Sigmoid colon (tissue), 7 donors: ENCODE results near the gene TAX1BP3. TPM values are rescaled to one million over a fixed set of nuclear protein-coding genes. Genes with fewer than 3 reads are reported as not detected.

Source experiments
- DNase-seq: peaks from one replicate; pipeline ENCODE4 v3.0.0-alpha.2; 2019
- H3K27ac ChIP-seq, 4 donors: fragments of 200-600 bp; sonication (generic); one replicate each; pipeline ENCODE4 v1.5.1; 2016 to 2019; ENCODE audit warnings: mild to moderate bottlenecking in 1 of 4
- H3K27me3 ChIP-seq, 3 donors: fragments of 200-600 bp; sonication (generic); one replicate each; pipeline ENCODE4 v1.5.1; 2019; ENCODE audit warnings: mild to moderate bottlenecking in 1 of 3
- H3K36me3 ChIP-seq, 4 donors: fragments of 200-600 bp; sonication (generic); one replicate each; pipeline ENCODE4 v1.5.1; 2016 to 2019
- H3K4me1 ChIP-seq, 4 donors: fragments of 200-600 bp; sonication (generic); one replicate each; pipeline ENCODE4 v1.5.1; 2017 to 2019
- H3K4me3 ChIP-seq, 4 donors: fragments of 200-600 bp; sonication (generic); one replicate each; pipeline ENCODE4 v1.5.1; 2017 to 2019; ENCODE audit warnings: mild to moderate bottlenecking in 2 of 4, moderate library complexity in 1 of 4
- H3K9me3 ChIP-seq, 4 donors: fragments of 200-600 bp in 3 of 4; sonication (generic) in 3 of 4; one replicate each; pipeline versions ENCODE4 v1.5.1 to v1.6.1; 2013 to 2019
- EP300 ChIP-seq, 4 donors: sonication (generic); formaldehyde crosslinking; IDR thresholded peaks; one replicate each; pipeline ENCODE4 v1.6.1; 2017; ENCODE audit warnings: antibody characterized with exemption in 4 of 4
- POLR2A ChIP-seq, 2 donors: fragments of 450-650 bp; IDR thresholded peaks; one replicate each; pipeline ENCODE4 v1.6.1; 2016; ENCODE audit warnings: antibody characterized with exemption in 2 of 2, mild to moderate bottlenecking in 2 of 2, moderate library complexity in 2 of 2
- POLR2AphosphoS5 ChIP-seq, 4 donors: sonication (generic); formaldehyde crosslinking; IDR thresholded peaks; one replicate each; pipeline ENCODE4 v1.6.1; 2017; ENCODE audit warnings: antibody characterized with exemption in 4 of 4
- WGBS, 2 donors: extraction: QIAGEN DNeasy Blood & Tissue Kit; methylation state at CpG; one replicate each; pipeline ENCODE4 v1.1.7; 2013; 5-methylcytosine and 5-hydroxymethylcytosine counted together
- intact Hi-C: fragments of 100-400 bp; cut with DNase I; formaldehyde crosslinking; loops from one replicate; pipeline ENCODE4 v1.15.1; 2023
- polyA plus RNA-seq, 3 donors: library from polyadenylated mRNA; stranded (reverse); fragments of 200-250 nt; gene quantifications; one replicate each; pipeline ENCODE4 v1.2.3, GENCODE V29; 2013
- total RNA-seq, 4 donors: library from RNA; depleted of rRNA; stranded (reverse); fragments of >200 nt; gene quantifications; one replicate each; pipeline ENCODE4 v1.1.0, GENCODE V29; 2016
- TF ChIP-seq, protein P1 (sequence below), 4 experiments: fragments of 450-650 bp in 3 of 4; fragments of 200-600 bp in 1 of 4; IDR thresholded peaks; one replicate each; pipeline ENCODE4 v1.5.1; 2016 to 2019; ENCODE audit warnings: antibody characterized with exemption in 4 of 4, mild to moderate bottlenecking in 3 of 4, moderate library complexity in 2 of 4
- donor health status: healthy with polysubstance abuse.
- donor health status: Bipolar disorder and iron deficiency.
- donor health status: healthy.

The TAX1BP3 gene
- total and polyA plus RNA-seq, 7 donors = 58.1 to 363 (median 92.0) TPM

DNA sequence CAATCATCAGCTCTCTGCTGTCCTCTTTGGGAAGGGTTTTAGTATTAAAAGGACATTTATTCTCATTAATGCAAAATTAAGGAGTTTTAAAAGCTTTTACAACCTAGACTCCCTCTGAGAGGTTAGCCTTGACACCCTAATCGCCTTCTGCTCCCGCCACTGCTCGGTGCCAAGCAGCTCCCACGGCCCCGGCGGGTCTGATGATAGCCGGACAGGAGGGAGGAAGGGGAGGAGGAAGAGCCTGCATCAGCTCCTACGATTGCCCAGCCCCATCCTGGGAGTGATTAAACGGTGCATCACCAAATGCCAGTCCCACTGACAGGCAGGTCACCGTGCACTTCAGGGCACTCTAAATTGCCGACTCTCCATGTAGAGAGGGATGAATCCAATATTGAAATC, 40.6 kb downstream of the TAX1BP3 start:
- intact Hi-C loops = no loop called here
- WGBS, 2 donors = 94% methylated on average over 11 of the region's 11 CpGs
- Histone ChIP-seq H3K9me3 (no peaks in the 10 kb centered on the region), H3K4me1 (no peaks in the 10 kb centered on the region), H3K36me3 (peaks cover 11 to 75% (median 28%) of the 10 kb centered on the region in 4 donors), H3K27ac (no peak overlapping the region), H3K4me3 (no peak overlapping the region), H3K27me3 (no peaks in the 10 kb centered on the region)
- DNase-seq = no peak
- TF ChIP-seq EP300 (IDR thresholded peaks at IDR 0.05) = no peak
- TF ChIP-seq POLR2A (IDR thresholded peaks at IDR 0.05) = no peak
- no peak for TF ChIP-seq POLR2AphosphoS5 (IDR thresholded peaks at IDR 0.05)
- TF ChIP-seq, protein P1, sequence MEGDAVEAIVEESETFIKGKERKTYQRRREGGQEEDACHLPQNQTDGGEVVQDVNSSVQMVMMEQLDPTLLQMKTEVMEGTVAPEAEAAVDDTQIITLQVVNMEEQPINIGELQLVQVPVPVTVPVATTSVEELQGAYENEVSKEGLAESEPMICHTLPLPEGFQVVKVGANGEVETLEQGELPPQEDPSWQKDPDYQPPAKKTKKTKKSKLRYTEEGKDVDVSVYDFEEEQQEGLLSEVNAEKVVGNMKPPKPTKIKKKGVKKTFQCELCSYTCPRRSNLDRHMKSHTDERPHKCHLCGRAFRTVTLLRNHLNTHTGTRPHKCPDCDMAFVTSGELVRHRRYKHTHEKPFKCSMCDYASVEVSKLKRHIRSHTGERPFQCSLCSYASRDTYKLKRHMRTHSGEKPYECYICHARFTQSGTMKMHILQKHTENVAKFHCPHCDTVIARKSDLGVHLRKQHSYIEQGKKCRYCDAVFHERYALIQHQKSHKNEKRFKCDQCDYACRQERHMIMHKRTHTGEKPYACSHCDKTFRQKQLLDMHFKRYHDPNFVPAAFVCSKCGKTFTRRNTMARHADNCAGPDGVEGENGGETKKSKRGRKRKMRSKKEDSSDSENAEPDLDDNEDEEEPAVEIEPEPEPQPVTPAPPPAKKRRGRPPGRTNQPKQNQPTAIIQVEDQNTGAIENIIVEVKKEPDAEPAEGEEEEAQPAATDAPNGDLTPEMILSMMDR (IDR thresholded peaks at IDR 0.05) = no peak

DNA sequence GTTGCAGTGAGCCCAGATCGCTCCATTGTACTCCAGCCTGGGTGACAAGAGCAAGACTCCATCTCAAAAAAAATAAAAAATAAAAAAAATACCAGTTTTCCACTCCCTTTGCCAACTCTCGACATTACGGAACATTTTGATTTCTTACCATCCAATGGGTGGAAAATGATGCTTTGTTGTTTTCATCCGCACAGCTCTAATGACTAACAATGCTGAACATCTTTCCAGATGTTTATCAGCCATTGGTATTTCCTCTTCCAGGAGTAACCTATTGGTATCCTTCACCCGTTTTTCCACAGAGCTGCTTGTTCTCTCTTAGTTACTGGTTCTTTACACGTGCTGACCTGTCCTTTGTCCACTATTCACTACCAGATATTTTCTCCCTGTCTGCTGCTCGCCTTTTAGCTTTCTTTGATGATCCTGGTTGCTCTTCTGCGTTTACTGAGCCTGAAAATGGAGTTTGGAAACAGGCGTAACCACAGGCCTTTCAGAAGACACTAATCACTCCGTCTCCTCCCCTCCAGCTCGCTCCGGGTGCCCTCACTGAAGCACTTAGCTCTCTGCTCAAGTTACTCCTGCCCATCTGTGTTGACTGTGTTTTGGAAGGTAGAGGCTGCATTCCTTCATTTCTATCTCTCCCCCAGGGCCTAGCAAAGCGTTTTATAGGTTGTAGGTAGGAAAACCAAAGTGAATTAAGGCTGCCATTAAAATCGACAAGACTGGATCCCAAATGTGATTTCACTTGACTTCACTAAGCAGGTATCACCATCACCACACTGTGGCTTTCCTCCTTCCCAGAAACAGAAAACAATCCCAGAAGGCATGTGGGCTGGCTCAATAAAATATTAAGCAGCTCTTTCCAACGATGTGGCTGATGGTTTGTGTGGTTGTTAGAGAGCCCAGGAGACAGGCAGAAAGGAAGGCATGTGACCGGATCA, 41.3 kb downstream of the TAX1BP3 start:
- TF ChIP-seq EP300 (IDR thresholded peaks at IDR 0.05) = no peak
- no peak for TF ChIP-seq POLR2AphosphoS5 (IDR thresholded peaks at IDR 0.05)
- TF ChIP-seq POLR2A (IDR thresholded peaks at IDR 0.05) = no peak
- TF ChIP-seq, protein P1 (IDR thresholded peaks at IDR 0.05) = no peak
- 76 to 89% methylated on average over 16 of the region's 16 CpGs for WGBS, 2 donors
- H3K36me3 ChIP-seq = peaks cover 16 to 81% (median 30%) of the 10 kb centered on the region in 4 donors
- H3K4me3 ChIP-seq = no peak overlapping the region
- no peak for DNase-seq
- no peaks in the 10 kb centered on the region for H3K9me3 ChIP-seq
- no peaks in the 10 kb centered on the region for H3K27me3 ChIP-seq
- intact Hi-C loops = no loop called here
- no peaks in the 10 kb centered on the region for H3K4me1 ChIP-seq
- H3K27ac ChIP-seq = no peak overlapping the region

DNA sequence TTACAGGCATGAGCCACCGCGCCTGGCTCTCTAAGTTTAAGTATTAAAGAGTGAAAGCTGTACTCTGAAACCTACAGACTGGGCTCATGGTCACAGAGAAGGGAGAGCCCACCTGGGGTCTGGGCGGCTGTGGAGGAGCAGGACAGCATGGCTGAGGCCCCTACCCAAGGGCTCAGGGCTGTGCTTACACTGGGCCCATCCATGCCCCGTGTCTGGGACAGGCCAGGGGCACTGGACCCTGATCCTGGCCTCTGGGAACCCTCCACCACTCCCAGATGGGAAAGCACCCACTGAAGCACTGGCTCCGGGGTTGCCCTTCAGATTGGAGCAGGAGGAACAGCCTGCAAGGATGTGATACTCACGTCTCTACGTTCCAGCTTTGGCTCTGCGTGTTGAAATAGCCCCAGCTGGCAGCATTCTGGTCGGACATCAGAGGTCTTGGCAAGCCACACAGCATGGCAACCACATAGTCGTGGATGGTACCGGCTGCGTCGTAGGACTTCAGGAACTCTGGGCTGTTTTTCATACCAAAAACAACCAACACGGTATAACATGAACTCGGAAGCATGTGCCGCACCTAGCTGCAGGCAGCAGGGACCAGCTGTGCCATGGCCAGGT, 45.3 kb downstream of the TAX1BP3 start:
- no peak for DNase-seq
- Histone ChIP-seq H3K4me3 (no peak overlapping the region), H3K27ac (no peak overlapping the region), H3K36me3 (peaks cover 11 to 92% (median 35%) of the 10 kb centered on the region in 4 donors), H3K27me3 (no peaks in the 10 kb centered on the region), H3K4me1 (no peaks in the 10 kb centered on the region), H3K9me3 (no peaks in the 10 kb centered on the region)
- WGBS, 2 donors = 97% methylated on average over 16 of the region's 16 CpGs
- intact Hi-C loops = no loop called here
- TF ChIP-seq, protein P1 (IDR thresholded peaks at IDR 0.05) = no peak
- TF ChIP-seq POLR2AphosphoS5 (IDR thresholded peaks at IDR 0.05) (no peak), POLR2A (IDR thresholded peaks at IDR 0.05) (no peak), EP300 (IDR thresholded peaks at IDR 0.05) (no peak)

DNA sequence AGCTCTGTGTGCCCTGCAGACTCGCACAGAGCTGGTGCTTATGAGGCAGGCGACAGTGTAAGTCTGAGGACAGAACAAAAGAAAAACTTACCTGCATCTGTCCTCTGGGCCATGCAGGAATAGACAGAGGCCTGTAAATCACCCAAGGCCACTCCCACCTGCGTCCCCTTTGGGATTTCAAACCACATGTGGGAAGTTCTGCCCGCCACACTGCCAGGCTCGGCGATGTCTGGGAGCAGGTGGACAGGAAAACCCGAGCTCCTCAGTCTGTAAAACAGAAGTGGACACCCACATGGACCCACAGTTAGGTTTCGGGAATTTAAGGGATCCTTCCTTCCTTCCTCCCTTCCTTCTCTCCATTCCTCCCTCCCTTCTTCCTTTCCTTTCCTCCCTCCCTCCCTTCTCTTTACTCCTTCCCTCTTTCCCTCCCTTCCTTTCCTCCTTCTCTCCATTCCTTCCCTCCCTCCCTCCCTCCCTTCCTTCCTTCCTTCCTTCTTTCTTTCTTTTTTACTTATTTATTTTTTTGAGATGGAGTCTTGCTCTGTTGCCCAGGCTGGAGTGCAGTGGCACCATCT, 47.1 kb downstream of the TAX1BP3 start:
- no peaks in the 10 kb centered on the region for H3K4me1 ChIP-seq
- intact Hi-C loops = no loop called here
- peaks cover 17 to 95% (median 39%) of the 10 kb centered on the region in 4 donors for H3K36me3 ChIP-seq
- TF ChIP-seq, protein P1 (IDR thresholded peaks at IDR 0.05) = no peak
- TF ChIP-seq POLR2A (IDR thresholded peaks at IDR 0.05) (no peak), POLR2AphosphoS5 (IDR thresholded peaks at IDR 0.05) (no peak), EP300 (IDR thresholded peaks at IDR 0.05) (no peak)
- no peaks in the 10 kb centered on the region for H3K27me3 ChIP-seq
- no peaks in the 10 kb centered on the region for H3K9me3 ChIP-seq
- WGBS, 2 donors = 95% methylated on average over 8 of the region's 8 CpGs
- no peak overlapping the region for H3K27ac ChIP-seq
- H3K4me3 ChIP-seq = no peak overlapping the region
- no peak for DNase-seq
